ENCODE measurements around the gene INHBB. TPM values are rescaled to one million over a fixed set of nuclear protein-coding genes. Genes with fewer than 3 reads are reported as not detected.

Gene INHBB
- total and polyA plus RNA-seq, 9 of the 15 experiments (the other 6 are each of a cell fraction or from before 2014, with no cell fraction given) = not detected

GRCh38 chr2:120312860-120313694, 32.9 kb upstream of the INHBB start (continued):
- TF ChIP-seq ZNF224 (CRISPR knock-in tag; IDR thresholded peaks at IDR 0.05) (no peak), MEIS2 (IDR thresholded peaks at IDR 0.05; ENCODE audit: partially characterized antibody) (no peak), ZNF354B (CRISPR knock-in tag; IDR thresholded peaks at IDR 0.05) (no peak), LEF1 (IDR thresholded peaks at IDR 0.05) (no peak), HOXB6 (CRISPR knock-in tag; IDR thresholded peaks at IDR 0.05; ENCODE audit: borderline replicate concordance) (no peak), BRD9 (IDR thresholded peaks at IDR 0.05; ENCODE audit: low read depth, partially characterized antibody) (no peak), HSF4 (CRISPR knock-in tag; IDR thresholded peaks at IDR 0.05; ENCODE audit: borderline replicate concordance) (no peak), HMGN3 (IDR thresholded peaks at IDR 0.05; ENCODE audit: borderline replicate concordance, extremely low read depth, insufficient read length, low read depth, low read length) (no peak), KDM1A (IDR thresholded peaks at IDR 0.05) (no peak), MAFK (IDR thresholded peaks at IDR 0.05; ENCODE audit: low read length) (no peak), ZSCAN32 (CRISPR knock-in tag; IDR thresholded peaks at IDR 0.05) (no peak), ZKSCAN8 (CRISPR knock-in tag; IDR thresholded peaks at IDR 0.05) (no peak), ARID3A (IDR thresholded peaks at IDR 0.05; ENCODE audit: borderline replicate concordance, low read depth, low read length) (peak; percentile 52; the same call in 1 of the 2 replicates), POLR3A (IDR thresholded peaks at IDR 0.05; ENCODE audit: borderline replicate concordance, extremely low read depth, insufficient read depth, insufficient read length) (no peak), NEUROD1 (IDR thresholded peaks at IDR 0.05; ENCODE audit: borderline replicate concordance, low read depth, low read length, partially characterized antibody) (no peak)
- TF ChIP-seq, protein P1, sequence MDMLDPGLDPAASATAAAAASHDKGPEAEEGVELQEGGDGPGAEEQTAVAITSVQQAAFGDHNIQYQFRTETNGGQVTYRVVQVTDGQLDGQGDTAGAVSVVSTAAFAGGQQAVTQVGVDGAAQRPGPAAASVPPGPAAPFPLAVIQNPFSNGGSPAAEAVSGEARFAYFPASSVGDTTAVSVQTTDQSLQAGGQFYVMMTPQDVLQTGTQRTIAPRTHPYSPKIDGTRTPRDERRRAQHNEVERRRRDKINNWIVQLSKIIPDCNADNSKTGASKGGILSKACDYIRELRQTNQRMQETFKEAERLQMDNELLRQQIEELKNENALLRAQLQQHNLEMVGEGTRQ (CRISPR knock-in tag; IDR thresholded peaks at IDR 0.05) = no peak
- TF ChIP-seq, protein P2, sequence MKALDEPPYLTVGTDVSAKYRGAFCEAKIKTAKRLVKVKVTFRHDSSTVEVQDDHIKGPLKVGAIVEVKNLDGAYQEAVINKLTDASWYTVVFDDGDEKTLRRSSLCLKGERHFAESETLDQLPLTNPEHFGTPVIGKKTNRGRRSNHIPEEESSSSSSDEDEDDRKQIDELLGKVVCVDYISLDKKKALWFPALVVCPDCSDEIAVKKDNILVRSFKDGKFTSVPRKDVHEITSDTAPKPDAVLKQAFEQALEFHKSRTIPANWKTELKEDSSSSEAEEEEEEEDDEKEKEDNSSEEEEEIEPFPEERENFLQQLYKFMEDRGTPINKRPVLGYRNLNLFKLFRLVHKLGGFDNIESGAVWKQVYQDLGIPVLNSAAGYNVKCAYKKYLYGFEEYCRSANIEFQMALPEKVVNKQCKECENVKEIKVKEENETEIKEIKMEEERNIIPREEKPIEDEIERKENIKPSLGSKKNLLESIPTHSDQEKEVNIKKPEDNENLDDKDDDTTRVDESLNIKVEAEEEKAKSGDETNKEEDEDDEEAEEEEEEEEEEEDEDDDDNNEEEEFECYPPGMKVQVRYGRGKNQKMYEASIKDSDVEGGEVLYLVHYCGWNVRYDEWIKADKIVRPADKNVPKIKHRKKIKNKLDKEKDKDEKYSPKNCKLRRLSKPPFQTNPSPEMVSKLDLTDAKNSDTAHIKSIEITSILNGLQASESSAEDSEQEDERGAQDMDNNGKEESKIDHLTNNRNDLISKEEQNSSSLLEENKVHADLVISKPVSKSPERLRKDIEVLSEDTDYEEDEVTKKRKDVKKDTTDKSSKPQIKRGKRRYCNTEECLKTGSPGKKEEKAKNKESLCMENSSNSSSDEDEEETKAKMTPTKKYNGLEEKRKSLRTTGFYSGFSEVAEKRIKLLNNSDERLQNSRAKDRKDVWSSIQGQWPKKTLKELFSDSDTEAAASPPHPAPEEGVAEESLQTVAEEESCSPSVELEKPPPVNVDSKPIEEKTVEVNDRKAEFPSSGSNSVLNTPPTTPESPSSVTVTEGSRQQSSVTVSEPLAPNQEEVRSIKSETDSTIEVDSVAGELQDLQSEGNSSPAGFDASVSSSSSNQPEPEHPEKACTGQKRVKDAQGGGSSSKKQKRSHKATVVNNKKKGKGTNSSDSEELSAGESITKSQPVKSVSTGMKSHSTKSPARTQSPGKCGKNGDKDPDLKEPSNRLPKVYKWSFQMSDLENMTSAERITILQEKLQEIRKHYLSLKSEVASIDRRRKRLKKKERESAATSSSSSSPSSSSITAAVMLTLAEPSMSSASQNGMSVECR (CRISPR knock-in tag; IDR thresholded peaks at IDR 0.05) = no peak
- TF ChIP-seq, protein P3, sequence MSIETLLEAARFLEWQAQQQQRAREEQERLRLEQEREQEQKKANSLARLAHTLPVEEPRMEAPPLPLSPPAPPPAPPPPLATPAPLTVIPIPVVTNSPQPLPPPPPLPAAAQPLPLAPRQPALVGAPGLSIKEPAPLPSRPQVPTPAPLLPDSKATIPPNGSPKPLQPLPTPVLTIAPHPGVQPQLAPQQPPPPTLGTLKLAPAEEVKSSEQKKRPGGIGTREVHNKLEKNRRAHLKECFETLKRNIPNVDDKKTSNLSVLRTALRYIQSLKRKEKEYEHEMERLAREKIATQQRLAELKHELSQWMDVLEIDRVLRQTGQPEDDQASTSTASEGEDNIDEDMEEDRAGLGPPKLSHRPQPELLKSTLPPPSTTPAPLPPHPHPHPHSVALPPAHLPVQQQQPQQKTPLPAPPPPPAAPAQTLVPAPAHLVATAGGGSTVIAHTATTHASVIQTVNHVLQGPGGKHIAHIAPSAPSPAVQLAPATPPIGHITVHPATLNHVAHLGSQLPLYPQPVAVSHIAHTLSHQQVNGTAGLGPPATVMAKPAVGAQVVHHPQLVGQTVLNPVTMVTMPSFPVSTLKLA (conservative IDR thresholded peaks at IDR 0.05) = 0 out of 4 replicates have a peak, but pooled peaks of 1 of the 2 experiments have one; percentile 25

All from K562 (cell line).